HEK293 (cell line): Measurements from ENCODE around the gene SPESP1.
"Not testable (repeated sequence)": the region's sequence is repeated elsewhere in the genome, so short reads cannot be mapped to it uniquely, and the experiment has no call there.

ENCODE experiments used
- CTCF ChIA-PET: fragments of 350-600 bp; formaldehyde crosslinking; extraction: SDS; loops from one replicate; lab custom pipeline; 2021; ENCODE audit warnings: antibody characterized with exemption; lab: Yijun Ruan, JAX
- POLR2A ChIA-PET: fragments of 300-600 bp; formaldehyde crosslinking; extraction: SDS; loops from one replicate; lab custom pipeline; 2020; ENCODE audit warnings: antibody characterized with exemption, inconsistent platforms; lab: Yijun Ruan, JAX
- H3K27ac ChIP-seq: fragments of 200-500 bp; sonication (Bioruptor generic); 2 replicates; pipeline ENCODE4 v1.5.1; 2014; ENCODE audit warnings: low read depth, low read length, control low read depth, inconsistent platforms; ENCODE audit errors: extremely low read depth
- H3K36me3 ChIP-seq, 2 experiments: fragments of 200-500 bp in 1 of 2; sonication (Bioruptor generic) in 1 of 2; 1 replicate in 1 of 2; 2 replicates in 1 of 2; pipeline ENCODE4 v1.5.1; 2014 to 2017; ENCODE audit warnings: inconsistent platforms in 2 of 2, low read length in 2 of 2; ENCODE audit not compliant: control insufficient read depth in 2 of 2, insufficient read depth in 1 of 2
- H3K4me1 ChIP-seq: fragments of 200-500 bp; sonication (Bioruptor generic); 2 replicates; pipeline ENCODE4 v1.5.1; 2014; ENCODE audit warnings: mild to moderate bottlenecking, low read length, inconsistent platforms; ENCODE audit not compliant: control insufficient read depth, insufficient read depth
- H3K4me3 ChIP-seq: 2 replicates; pipeline ENCODE4 v1.5.1; 2011; ENCODE audit warnings: low read depth, mild to moderate bottlenecking, control low read depth, low read length, moderate library complexity
- H3K9me3 ChIP-seq: fragments of 200-500 bp; sonication (Bioruptor generic); 2 replicates; pipeline ENCODE4 v1.5.1; 2014; ENCODE audit warnings: low read depth, low read length, inconsistent platforms; ENCODE audit not compliant: control insufficient read depth, insufficient read depth
- EGR2 ChIP-seq: fragments of 450-650 bp; formaldehyde crosslinking; IDR thresholded peaks from 2 replicates; pipeline ENCODE4 v1.5.1; 2016; ENCODE audit warnings: low read depth, missing biosample characterization, missing genetic modification characterization
- GLI4 ChIP-seq: fragments of 450-650 bp; formaldehyde crosslinking; IDR thresholded peaks from 2 replicates; pipeline ENCODE4 v1.5.1; 2016; ENCODE audit warnings: missing biosample characterization, missing genetic modification characterization
- IKZF3 ChIP-seq: fragments of 450-650 bp; IDR thresholded peaks from 2 replicates; pipeline ENCODE4 v1.5.0; 2018; ENCODE audit warnings: missing biosample characterization, mild to moderate bottlenecking, missing genetic modification characterization, moderate library complexity
- MEIS1 ChIP-seq: sonication (generic); formaldehyde crosslinking; IDR thresholded peaks from 2 replicates; pipeline ENCODE4 v1.8.1; 2022; ENCODE audit warnings: missing genetic modification reagents, mild to moderate bottlenecking, borderline replicate concordance
- MYNN ChIP-seq: fragments of 450-650 bp; formaldehyde crosslinking; IDR thresholded peaks from 2 replicates; pipeline ENCODE4 v1.5.1; 2016; ENCODE audit warnings: missing biosample characterization, missing genetic modification characterization, borderline replicate concordance
- OSR2 ChIP-seq: fragments of 450-650 bp; formaldehyde crosslinking; IDR thresholded peaks from 2 replicates; pipeline ENCODE4 v1.5.1; 2016; ENCODE audit warnings: missing biosample characterization, missing genetic modification characterization
- PRDM6 ChIP-seq: fragments of 450-650 bp; formaldehyde crosslinking; IDR thresholded peaks from 2 replicates; pipeline ENCODE4 v1.5.1; 2017; ENCODE audit warnings: missing biosample characterization, missing genetic modification characterization
- SALL2 ChIP-seq: fragments of 450-650 bp; formaldehyde crosslinking; IDR thresholded peaks from 2 replicates; pipeline ENCODE4 v1.5.0; 2017; ENCODE audit warnings: missing biosample characterization, mild to moderate bottlenecking, missing genetic modification characterization, borderline replicate concordance
- SP7 ChIP-seq: fragments of 450-650 bp; formaldehyde crosslinking; IDR thresholded peaks from 2 replicates; pipeline ENCODE4 v1.5.1; 2016; ENCODE audit warnings: missing biosample characterization, missing genetic modification characterization
- ZNF112 ChIP-seq: fragments of 450-650 bp; formaldehyde crosslinking; IDR thresholded peaks from 2 replicates; pipeline ENCODE4 v1.5.0; 2017; ENCODE audit warnings: missing biosample characterization, missing genetic modification characterization
- ZNF132 ChIP-seq: fragments of 450-650 bp; formaldehyde crosslinking; IDR thresholded peaks from 2 replicates; pipeline ENCODE4 v1.5.1; 2017; ENCODE audit warnings: missing biosample characterization, missing genetic modification characterization, borderline replicate concordance
- ZNF174 ChIP-seq: fragments of 450-650 bp; formaldehyde crosslinking; IDR thresholded peaks from 2 replicates; pipeline ENCODE4 v1.5.0; 2017; ENCODE audit warnings: missing biosample characterization, mild to moderate bottlenecking, missing genetic modification characterization
- ZNF221 ChIP-seq: fragments of 450-650 bp; formaldehyde crosslinking; IDR thresholded peaks from 2 replicates; pipeline ENCODE4 v1.5.1; 2017; ENCODE audit warnings: missing biosample characterization, missing genetic modification characterization, borderline replicate concordance
- ZNF223 ChIP-seq: fragments of 450-650 bp; formaldehyde crosslinking; IDR thresholded peaks from 2 replicates; pipeline ENCODE4 v1.5.1; 2016; ENCODE audit warnings: missing biosample characterization, missing genetic modification characterization
- ZNF433 ChIP-seq: fragments of 450-650 bp; formaldehyde crosslinking; IDR thresholded peaks from 2 replicates; pipeline ENCODE4 v1.5.1; 2016; ENCODE audit warnings: missing biosample characterization, missing genetic modification characterization, low read depth
- ZNF510 ChIP-seq: fragments of 450-650 bp; formaldehyde crosslinking; IDR thresholded peaks from 2 replicates; pipeline ENCODE4 v1.5.1; 2018; ENCODE audit warnings: mild to moderate bottlenecking, missing genetic modification characterization, missing biosample characterization; ENCODE audit not compliant: insufficient replicate concordance
- ZNF585B ChIP-seq: fragments of 450-650 bp; formaldehyde crosslinking; IDR thresholded peaks from 2 replicates; pipeline ENCODE4 v1.5.1; 2016; ENCODE audit warnings: missing biosample characterization, missing genetic modification characterization
- ZNF600 ChIP-seq: fragments of 450-650 bp; formaldehyde crosslinking; IDR thresholded peaks from 2 replicates; pipeline ENCODE4 v1.5.1; 2016; ENCODE audit warnings: missing biosample characterization, missing genetic modification characterization
- ZNF621 ChIP-seq: fragments of 450-650 bp; formaldehyde crosslinking; IDR thresholded peaks from 2 replicates; pipeline ENCODE4 v1.5.1; 2017; ENCODE audit warnings: missing biosample characterization, missing genetic modification characterization
- ZNF654 ChIP-seq: fragments of 450-650 bp; formaldehyde crosslinking; IDR thresholded peaks from 2 replicates; pipeline ENCODE4 v1.5.1; 2016; ENCODE audit warnings: low read depth, missing biosample characterization, missing genetic modification characterization
- ZNF701 ChIP-seq: fragments of 450-650 bp; formaldehyde crosslinking; IDR thresholded peaks from 2 replicates; pipeline ENCODE4 v1.5.1; 2016; ENCODE audit warnings: missing biosample characterization, missing genetic modification characterization
- TF ChIP-seq, protein P1 (sequence below): fragments of 450-650 bp; formaldehyde crosslinking; IDR thresholded peaks from 2 replicates; pipeline ENCODE4 v1.5.1; 2016; ENCODE audit warnings: missing biosample characterization, missing genetic modification characterization
- TF ChIP-seq, protein P2 (sequence below): fragments of 450-650 bp; formaldehyde crosslinking; IDR thresholded peaks from 2 replicates; pipeline ENCODE4 v1.5.1; 2017; ENCODE audit warnings: missing biosample characterization, mild to moderate bottlenecking, missing genetic modification characterization, moderate library complexity

Gene SPESP1

GRCh38 chr15:68958597-68958996 lies 28.3 kb downstream of the SPESP1 start (continued):
- TF ChIP-seq, protein P1, sequence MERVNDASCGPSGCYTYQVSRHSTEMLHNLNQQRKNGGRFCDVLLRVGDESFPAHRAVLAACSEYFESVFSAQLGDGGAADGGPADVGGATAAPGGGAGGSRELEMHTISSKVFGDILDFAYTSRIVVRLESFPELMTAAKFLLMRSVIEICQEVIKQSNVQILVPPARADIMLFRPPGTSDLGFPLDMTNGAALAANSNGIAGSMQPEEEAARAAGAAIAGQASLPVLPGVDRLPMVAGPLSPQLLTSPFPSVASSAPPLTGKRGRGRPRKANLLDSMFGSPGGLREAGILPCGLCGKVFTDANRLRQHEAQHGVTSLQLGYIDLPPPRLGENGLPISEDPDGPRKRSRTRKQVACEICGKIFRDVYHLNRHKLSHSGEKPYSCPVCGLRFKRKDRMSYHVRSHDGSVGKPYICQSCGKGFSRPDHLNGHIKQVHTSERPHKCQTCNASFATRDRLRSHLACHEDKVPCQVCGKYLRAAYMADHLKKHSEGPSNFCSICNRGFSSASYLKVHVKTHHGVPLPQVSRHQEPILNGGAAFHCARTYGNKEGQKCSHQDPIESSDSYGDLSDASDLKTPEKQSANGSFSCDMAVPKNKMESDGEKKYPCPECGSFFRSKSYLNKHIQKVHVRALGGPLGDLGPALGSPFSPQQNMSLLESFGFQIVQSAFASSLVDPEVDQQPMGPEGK (tag by site-specific recombination), result no peak
- TF ChIP-seq ZNF221 (tag by site-specific recombination) (no peak), ZNF510 (no peak), ZNF433 (no peak), MEIS1 (CRISPR knock-in tag) (no peak), EGR2 (tag by site-specific recombination) (no peak), ZNF112 (tag by site-specific recombination) (no peak), PRDM6 (tag by site-specific recombination) (no peak), ZNF132 (tag by site-specific recombination) (no peak), ZNF174 (tag by site-specific recombination) (no peak), MYNN (tag by site-specific recombination) (no peak), SALL2 (tag by site-specific recombination) (no peak), ZNF701 (tag by site-specific recombination) (no peak), IKZF3 (tag by site-specific recombination) (no peak), ZNF600 (tag by site-specific recombination) (no peak)
- TF ChIP-seq, protein P2, sequence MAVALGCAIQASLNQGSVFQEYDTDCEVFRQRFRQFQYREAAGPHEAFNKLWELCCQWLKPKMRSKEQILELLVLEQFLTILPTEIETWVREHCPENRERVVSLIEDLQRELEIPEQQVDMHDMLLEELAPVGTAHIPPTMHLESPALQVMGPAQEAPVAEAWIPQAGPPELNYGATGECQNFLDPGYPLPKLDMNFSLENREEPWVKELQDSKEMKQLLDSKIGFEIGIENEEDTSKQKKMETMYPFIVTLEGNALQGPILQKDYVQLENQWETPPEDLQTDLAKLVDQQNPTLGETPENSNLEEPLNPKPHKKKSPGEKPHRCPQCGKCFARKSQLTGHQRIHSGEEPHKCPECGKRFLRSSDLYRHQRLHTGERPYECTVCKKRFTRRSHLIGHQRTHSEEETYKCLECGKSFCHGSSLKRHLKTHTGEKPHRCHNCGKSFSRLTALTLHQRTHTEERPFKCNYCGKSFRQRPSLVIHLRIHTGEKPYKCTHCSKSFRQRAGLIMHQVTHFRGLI (tag by site-specific recombination), result no peak

GRCh38 chr15:68962465-68962864 lies 32.1 kb downstream of the SPESP1 start:
- H3K4me1 ChIP-seq, result no peaks in the 10 kb centered on the region
- ChIA-PET POLR2A (no interaction called here), CTCF (no interaction called here)
- H3K4me3 ChIP-seq, result no peak overlapping the region
- H3K36me3 ChIP-seq, result no peaks in the 10 kb centered on the region
- TF ChIP-seq ZNF654 (tag by site-specific recombination) (no peak), ZNF621 (tag by site-specific recombination) (no peak), SP7 (tag by site-specific recombination) (no peak), OSR2 (no peak), PRDM6 (tag by site-specific recombination) (no peak), ZNF585B (tag by site-specific recombination) (no peak), ZNF223 (tag by site-specific recombination) (no peak), GLI4 (no peak)
- TF ChIP-seq, protein P2 (tag by site-specific recombination), result no peak
- no peak overlapping the region for H3K27ac ChIP-seq
- H3K9me3 ChIP-seq, result no peaks in the 10 kb centered on the region

GRCh38 chr15:68963719-68964118 lies 33.4 kb downstream of the SPESP1 start:
- H3K36me3 ChIP-seq, H3K27ac ChIP-seq, H3K4me1 ChIP-seq, POLR2A ChIA-PET, H3K9me3 ChIP-seq, H3K4me3 ChIP-seq: not testable (repeated sequence)
- CTCF ChIA-PET, result interaction anchor here (0.6 to 0.7 kb wide), 2 partner anchors 82 to 1583 kb away, joined by 3 read pairs; no protein-coding TSS in a partner anchor
